HG03097 (cell line): ENCODE results near the gene GNAT3.

Source experiments
- ATAC-seq: cut with Tn5 transposase; IDR thresholded peaks from one replicate; pipeline ENCODE4 v1.9.1; 2021; ENCODE audit not compliant: unreplicated experiment, low FRiP score

Gene GNAT3

GRCh38 chr7:80467069-80467468 is 44.8 kb downstream of the GNAT3 start:
- ATAC-seq = no peak

DNA sequence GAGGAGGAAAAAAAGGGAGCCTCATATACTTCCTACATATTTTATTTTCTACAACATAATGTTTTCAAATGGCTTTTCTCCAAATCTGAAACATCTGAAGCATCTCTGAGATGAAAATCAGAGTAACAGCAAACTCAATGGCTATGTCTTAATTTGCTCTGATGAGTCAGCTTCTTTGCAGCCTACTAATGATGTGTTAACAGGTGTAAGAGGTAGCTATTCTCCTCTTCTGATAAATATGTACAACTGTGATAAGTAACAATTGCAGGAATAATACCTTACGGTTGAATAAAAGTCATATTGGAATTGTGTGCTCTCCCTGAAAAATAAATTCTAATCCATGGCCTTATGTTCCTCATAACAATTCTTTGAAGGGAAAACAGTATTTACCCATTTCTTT is 45.2 kb downstream of the GNAT3 start:
- no peak for ATAC-seq

DNA sequence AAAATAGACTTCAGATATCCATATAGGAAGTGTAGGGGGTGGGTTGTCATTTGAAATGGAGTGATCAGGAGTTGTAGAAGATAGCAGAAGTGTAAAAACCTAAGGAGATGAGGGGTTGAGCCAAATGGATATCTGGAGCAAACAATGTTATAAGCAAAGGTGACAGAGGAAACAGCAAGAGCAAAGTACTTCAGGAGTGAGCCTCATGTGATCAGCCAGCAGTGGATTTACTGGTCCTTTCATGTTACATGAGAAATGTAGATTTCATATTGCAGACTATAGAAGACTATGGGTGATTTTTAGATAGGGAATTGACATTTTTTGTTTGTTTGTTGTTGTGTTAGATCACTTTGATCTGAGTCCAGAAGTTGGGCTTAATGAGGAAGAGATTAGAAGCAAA is 47.7 kb downstream of the GNAT3 start:
- no peak for ATAC-seq

GRCh38 chr7:80463272-80463920 is 48.5 kb downstream of the GNAT3 start:
- no peak for ATAC-seq

DNA sequence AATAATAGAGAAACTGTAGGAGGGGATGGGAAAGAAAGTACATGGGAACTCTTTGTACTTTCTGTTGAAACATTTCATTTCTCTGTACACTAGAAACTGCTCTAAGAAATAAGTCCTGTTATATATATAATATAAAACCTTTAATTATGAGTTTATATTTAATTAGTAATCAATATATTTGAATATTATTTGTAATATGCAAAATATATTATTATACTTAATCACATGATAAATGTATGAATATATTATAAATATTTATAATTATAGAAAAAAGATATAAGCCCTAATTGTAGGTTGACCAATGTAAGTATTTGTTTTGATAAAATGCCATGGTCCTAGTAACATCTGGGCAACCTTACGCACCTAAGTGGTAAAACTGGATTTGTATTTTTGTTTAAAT is 51.0 kb downstream of the GNAT3 start:
- ATAC-seq = no peak

- ATAC-seq = no peak
These were observed 51.9 kb downstream of the GNAT3 start for GRCh38 chr7:80459776-80460510.

GRCh38 chr7:80458822-80459725 is 52.8 kb downstream of the GNAT3 start:
- no peak for ATAC-seq

- ATAC-seq = no peak
These were observed 58.0 kb downstream of the GNAT3 start for GRCh38 chr7:80453699-80454340.

- no peak for ATAC-seq
These were observed 61.1 kb downstream of the GNAT3 start for GRCh38 chr7:80450621-80451308.

DNA sequence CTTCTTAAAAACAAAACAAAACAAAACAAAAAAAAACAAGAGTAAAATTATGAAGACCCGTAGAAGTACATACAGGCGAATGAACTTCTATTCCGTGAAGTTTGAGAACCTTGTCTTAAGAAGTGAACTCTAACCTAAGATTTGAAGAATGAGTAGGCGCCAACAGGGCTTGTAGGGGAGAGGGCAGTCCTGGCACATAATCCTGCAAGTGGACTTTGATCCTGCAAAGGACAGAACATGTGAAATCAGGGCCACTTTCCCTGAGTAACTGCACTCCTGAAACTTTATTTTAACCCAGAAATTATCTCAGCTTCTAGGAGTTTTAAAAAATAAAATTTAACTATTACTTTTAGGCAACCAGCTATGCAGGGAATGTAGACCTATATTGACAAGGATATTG is 62.0 kb downstream of the GNAT3 start:
- no peak for ATAC-seq

DNA sequence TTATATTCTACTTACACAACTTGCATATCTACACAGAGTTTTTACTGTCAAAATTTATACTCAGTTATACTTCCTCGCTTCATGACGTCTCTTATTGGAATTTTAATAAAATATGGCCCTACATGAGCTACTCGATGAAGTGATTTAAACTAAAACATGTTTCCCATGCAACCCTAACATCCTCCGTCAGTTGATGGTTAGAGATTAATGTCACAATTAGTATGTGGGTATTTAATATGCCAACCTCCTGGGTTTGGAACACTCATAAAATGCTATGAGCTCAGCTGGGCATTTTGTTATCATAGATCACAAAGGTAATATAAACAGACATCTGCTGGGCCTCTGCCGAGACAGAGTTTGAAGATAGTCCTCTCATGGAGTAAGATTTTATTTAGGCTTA is 66.5 kb downstream of the GNAT3 start:
- ATAC-seq = no peak

GRCh38 chr7:80444811-80445210 is 67.1 kb downstream of the GNAT3 start:
- ATAC-seq = no peak

DNA sequence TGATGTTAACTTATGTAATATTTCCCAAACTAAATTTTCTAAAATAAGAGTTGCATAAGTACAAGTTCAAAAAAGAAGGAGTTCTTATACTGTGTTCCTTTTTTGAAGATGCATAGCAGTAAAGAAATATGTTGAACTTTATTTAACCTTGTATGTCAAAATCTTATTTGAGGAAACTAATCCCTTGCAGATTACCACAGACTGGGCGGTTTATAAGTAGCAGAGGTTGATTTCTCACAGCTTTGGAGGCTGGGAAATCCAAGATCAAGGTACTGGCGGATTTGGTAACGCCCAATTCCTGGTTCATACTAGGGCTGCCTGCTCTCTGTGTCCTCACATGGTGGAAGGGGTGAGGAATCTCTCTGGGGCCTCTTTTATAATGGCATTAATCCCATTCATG is 68.5 kb downstream of the GNAT3 start:
- no peak for ATAC-seq

- no peak for ATAC-seq
These were observed 71.0 kb downstream of the GNAT3 start for GRCh38 chr7:80440883-80441282.

GRCh38 chr7:80439894-80440821 is 71.7 kb downstream of the GNAT3 start:
- ATAC-seq = no peak

DNA sequence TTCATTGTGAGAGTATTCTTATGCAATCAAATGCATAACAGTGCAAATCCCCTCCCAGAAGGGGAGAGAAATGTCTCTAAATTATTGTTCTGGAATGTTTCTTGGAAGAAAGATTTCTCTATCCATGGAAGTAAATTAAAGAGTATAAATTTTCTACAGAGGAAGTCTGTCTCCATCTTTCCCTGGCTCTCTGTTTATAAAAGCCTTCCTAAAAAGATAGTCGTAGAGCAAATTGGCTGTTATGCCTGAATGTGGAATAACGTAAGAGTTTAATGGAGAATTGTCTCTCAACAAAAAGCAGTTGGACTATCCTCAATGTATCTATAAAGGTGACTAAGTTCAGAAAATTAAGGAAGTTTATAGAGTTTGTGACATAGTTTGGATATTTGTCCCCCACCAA is 76.3 kb downstream of the GNAT3 start:
- no peak for ATAC-seq

DNA sequence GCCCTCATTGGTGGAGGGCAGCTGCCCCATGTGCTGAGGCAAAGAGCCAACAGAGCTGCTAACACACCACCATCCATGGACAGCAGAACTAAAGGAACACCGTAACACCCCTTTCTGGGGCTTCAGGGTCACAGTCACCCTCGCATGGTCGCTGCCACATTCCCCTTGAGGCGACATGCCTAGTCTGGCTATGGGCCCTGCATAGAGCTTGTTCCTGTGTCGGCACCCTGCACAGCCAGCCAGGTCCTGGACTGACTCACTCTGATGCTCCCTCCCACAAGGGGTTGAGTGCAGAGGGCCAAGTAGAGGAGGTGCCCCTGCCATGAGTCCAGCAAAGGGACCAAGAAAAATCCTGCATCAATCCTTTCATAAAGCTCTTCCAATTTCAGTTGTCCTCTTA is 77.8 kb downstream of the GNAT3 start:
- ATAC-seq = no peak

DNA sequence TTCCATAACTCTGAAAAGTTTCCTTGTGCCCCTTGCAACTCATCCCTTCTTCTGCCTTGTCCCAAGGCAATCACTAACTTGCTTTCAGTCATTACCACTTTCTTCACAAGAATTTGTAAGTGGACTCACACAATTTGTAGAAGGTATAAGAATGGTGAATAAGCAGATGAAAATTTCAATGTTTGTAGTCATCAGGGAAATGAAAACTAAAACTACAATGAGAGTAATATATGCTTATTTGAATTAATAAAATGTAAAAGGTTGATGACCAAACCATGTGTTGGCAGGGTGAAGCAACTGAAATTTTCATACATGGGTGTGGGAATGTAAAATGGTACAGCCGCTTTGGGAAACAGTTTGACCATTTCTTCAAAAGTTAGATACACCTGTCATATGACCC is 79.7 kb downstream of the GNAT3 start:
- no peak for ATAC-seq

DNA sequence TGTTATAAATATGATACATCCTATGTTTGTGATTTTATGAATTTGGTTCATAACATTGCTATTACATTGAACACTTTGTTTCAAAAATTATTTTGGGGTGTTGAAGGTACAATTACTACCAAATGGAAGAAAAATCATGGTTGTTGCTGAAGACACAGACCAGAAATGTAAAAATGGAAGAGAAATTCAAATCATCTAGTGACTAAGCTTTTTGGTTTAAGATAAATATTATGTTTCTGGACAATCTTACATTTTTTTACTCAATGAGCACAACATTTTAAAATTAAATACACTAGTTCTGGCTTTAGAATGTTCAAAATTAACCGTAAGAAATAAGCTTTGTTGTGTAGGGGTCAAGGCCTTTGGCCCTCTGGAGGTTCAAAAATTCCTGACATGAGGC is 82.7 kb downstream of the GNAT3 start:
- no peak for ATAC-seq
